H1 (cell line): ENCODE measurements around the gene ELOVL1. TPM values are rescaled to one million over a fixed set of nuclear protein-coding genes. Genes with fewer than 3 reads are reported as not detected.

Experiments
- CTCF ChIA-PET: fragments of 300-600 bp; sonication (Branson Sonifier 250); formaldehyde crosslinking; loops from one replicate; lab custom pipeline; 2021; ENCODE audit not compliant: partially characterized antibody; lab: Charles Lee
- POLR2A ChIA-PET: fragments of 300-600 bp; sonication (Branson Sonifier 250); formaldehyde crosslinking; loops from one replicate; lab custom pipeline; 2021; ENCODE audit warnings: inconsistent platforms; ENCODE audit not compliant: partially characterized antibody; lab: Charles Lee
- DNase-seq, 2 experiments: peaks; one replicate each; pipeline versions ENCODE4 v3.0.0 to v3.0.0-alpha.2; 2010 to 2022; ENCODE audit warnings: low spot score in 2 of 2, low read depth in 1 of 2, mixed read lengths in 1 of 2
- FAIRE-seq: peaks from 2 replicates; lab custom pipeline; 2011; peaks lifted over from hg19 to GRCh38; lab: Jason Lieb, UNC
- H2AFZ ChIP-seq: 2 replicates; pipeline ENCODE4 v1.8.1; 2012; ENCODE audit warnings: low read length, inconsistent platforms
- H2AK5ac ChIP-seq: 2 replicates; pipeline ENCODE4 v1.6.1; 2013; ENCODE audit warnings: low read depth, low read length
- H2BK120ac ChIP-seq: replicated peaks from 2 replicates; pipeline ENCODE3; 2013; ENCODE audit warnings: low read depth, low read length, inconsistent platforms
- H2BK12ac ChIP-seq: 2 replicates; pipeline ENCODE4 v1.6.1; 2013; ENCODE audit warnings: low read depth, low read length
- H2BK15ac ChIP-seq: 2 replicates; pipeline ENCODE4 v1.6.1; 2013; ENCODE audit warnings: low read length
- H2BK20ac ChIP-seq: 2 replicates; pipeline ENCODE4 v1.6.1; 2013; ENCODE audit warnings: low read length
- H2BK5ac ChIP-seq: 2 replicates; pipeline ENCODE4 v1.6.1; 2013; ENCODE audit warnings: low read depth, low read length
- H3K14ac ChIP-seq: 2 replicates; pipeline ENCODE4 v1.6.1; 2013; ENCODE audit warnings: inconsistent platforms; ENCODE audit not compliant: insufficient read length
- H3K18ac ChIP-seq: 2 replicates; pipeline ENCODE4 v1.6.1; 2013; ENCODE audit warnings: low read length; ENCODE audit errors: extremely low read depth
- H3K23ac ChIP-seq: 2 replicates; pipeline ENCODE4 v1.6.1; 2013; ENCODE audit warnings: inconsistent platforms; ENCODE audit not compliant: insufficient read length
- H3K23me2 ChIP-seq: 2 replicates; pipeline ENCODE4 v1.6.1; 2013; ENCODE audit warnings: low read depth, low read length
- H3K27ac ChIP-seq: 2 replicates; pipeline ENCODE4 v1.6.1; 2011; ENCODE audit warnings: low read depth, low read length, inconsistent platforms
- H3K27me3 ChIP-seq, 4 experiments: replicated peaks in 1 of 4; 1 replicate in 1 of 4; 2 replicates in 3 of 4; pipeline versions ENCODE4 v1.6.1 to v1.8.1; 2011 to 2013; ENCODE audit warnings: low read length in 3 of 4, mild to moderate bottlenecking in 3 of 4, inconsistent platforms in 2 of 4, mixed read lengths in 2 of 4, moderate library complexity in 1 of 4; ENCODE audit not compliant: control insufficient read depth in 3 of 4, insufficient read depth in 3 of 4; ENCODE audit errors: extremely low read depth in 1 of 4
- H3K36me3 ChIP-seq, 4 experiments: 2 replicates each; pipeline versions ENCODE4 v1.6.1 to v1.8.1; 2011 to 2013; ENCODE audit warnings: mild to moderate bottlenecking in 4 of 4, low read length in 3 of 4, moderate library complexity in 2 of 4, control low read depth in 1 of 4, inconsistent platforms in 1 of 4; ENCODE audit not compliant: insufficient read depth in 4 of 4, control insufficient read depth in 2 of 4
- H3K4ac ChIP-seq: replicated peaks from 2 replicates; pipeline ENCODE3; 2013; ENCODE audit warnings: low read length, low read depth, mixed read lengths, inconsistent platforms; ENCODE audit not compliant: insufficient read length
- H3K4me1 ChIP-seq, 4 experiments: replicated peaks in 1 of 4; 1 replicate in 1 of 4; 2 replicates in 3 of 4; pipeline versions ENCODE4 v1.6.1 to v1.8.1; 2011 to 2013; ENCODE audit warnings: low read length in 3 of 4, inconsistent platforms in 2 of 4, mixed read lengths in 1 of 4; ENCODE audit not compliant: insufficient read depth in 4 of 4, control insufficient read depth in 3 of 4
- H3K4me2 ChIP-seq, 2 experiments: 2 replicates each; pipeline versions ENCODE4 v1.6.1 to v1.8.1; 2011 to 2013; ENCODE audit warnings: low read depth in 2 of 2, low read length in 2 of 2, control low read depth in 1 of 2, inconsistent platforms in 1 of 2, mild to moderate bottlenecking in 1 of 2; ENCODE audit not compliant: insufficient read depth in 1 of 2
- H3K4me3 ChIP-seq, 4 experiments: fragments of 200-600, 300-600 bp in 1 of 4; sonication (generic), shearing (Covaris generic), sonication (Bioruptor Twin) in 1 of 4; 2 replicates each; pipeline versions ENCODE4 v1.5.1 to v1.8.1; 2011 to 2016; ENCODE audit warnings: low read length in 4 of 4, low read depth in 3 of 4, control low read depth in 2 of 4, inconsistent platforms in 2 of 4, mild to moderate bottlenecking in 2 of 4, mixed read lengths in 1 of 4, moderate library complexity in 1 of 4; ENCODE audit not compliant: insufficient read depth in 2 of 4; ENCODE audit errors: extremely low read depth in 1 of 4
- H3K56ac ChIP-seq: replicated peaks from 2 replicates; pipeline ENCODE3; 2013; ENCODE audit warnings: low read depth, mild to moderate bottlenecking, mixed read lengths, low read length, inconsistent platforms; ENCODE audit not compliant: insufficient read length
- H3K79me1 ChIP-seq: 2 replicates; pipeline ENCODE4 v1.6.1; 2013; ENCODE audit warnings: low read depth, low read length, control low read depth
- H3K79me2 ChIP-seq, 2 experiments: 2 replicates each; pipeline versions ENCODE4 v1.6.1 to v1.8.1; 2012 to 2013; ENCODE audit warnings: low read length in 2 of 2, mild to moderate bottlenecking in 2 of 2, inconsistent platforms in 1 of 2; ENCODE audit not compliant: insufficient read depth in 2 of 2, control insufficient read depth in 1 of 2
- H3K9ac ChIP-seq, 4 experiments: replicated peaks in 1 of 4; 1 replicate in 1 of 4; 2 replicates in 3 of 4; pipeline versions ENCODE4 v1.6.1 to v1.8.1; 2011 to 2013; ENCODE audit warnings: low read depth in 3 of 4, low read length in 3 of 4, control low read depth in 2 of 4, mild to moderate bottlenecking in 2 of 4, moderate library complexity in 2 of 4, inconsistent platforms in 1 of 4; ENCODE audit errors: extremely low read depth in 1 of 4
- H3K9me3 ChIP-seq, 2 experiments: 2 replicates each; pipeline versions ENCODE4 v1.6.1 to v1.8.1; 2012 to 2013; ENCODE audit warnings: mild to moderate bottlenecking in 2 of 2, moderate library complexity in 2 of 2, control low read depth in 1 of 2, inconsistent platforms in 1 of 2, low read depth in 1 of 2, low read length in 1 of 2, mixed read lengths in 1 of 2; ENCODE audit not compliant: insufficient read depth in 2 of 2
- H4K20me1 ChIP-seq, 2 experiments: replicated peaks in 1 of 2; 2 replicates each; pipeline versions ENCODE3 to v1.8.1; 2011 to 2013; ENCODE audit warnings: inconsistent platforms in 2 of 2, low read length in 2 of 2, mild to moderate bottlenecking in 1 of 2; ENCODE audit not compliant: insufficient read depth in 2 of 2, control insufficient read depth in 1 of 2
- H4K5ac ChIP-seq: 2 replicates; pipeline ENCODE4 v1.6.1; 2013; ENCODE audit warnings: low read length, low read depth, mixed read lengths, inconsistent platforms; ENCODE audit not compliant: insufficient read length
- H4K8ac ChIP-seq: 2 replicates; pipeline ENCODE4 v1.8.0; 2013; ENCODE audit warnings: mild to moderate bottlenecking, moderate library complexity, low read length, inconsistent platforms; ENCODE audit not compliant: insufficient read depth; ENCODE audit errors: extremely low read depth
- H4K91ac ChIP-seq: replicated peaks from 2 replicates; pipeline ENCODE3; 2013; ENCODE audit warnings: low read length, mixed read lengths, inconsistent platforms; ENCODE audit not compliant: insufficient read length
- CREB1 ChIP-seq: IDR thresholded peaks from 2 replicates; pipeline ENCODE4 v1.6.1; 2012; ENCODE audit warnings: inconsistent platforms
- EGR1 ChIP-seq: IDR thresholded peaks from 2 replicates; pipeline ENCODE4 v1.6.1; 2011; ENCODE audit warnings: low read depth, low read length, borderline replicate concordance
- EP300 ChIP-seq, 2 experiments: IDR thresholded peaks; 1 replicate in 1 of 2; 2 replicates in 1 of 2; pipeline ENCODE4 v1.6.1; 2011 to 2012; ENCODE audit warnings: low read depth in 2 of 2, low read length in 2 of 2, mild to moderate bottlenecking in 2 of 2, borderline replicate concordance in 1 of 2, inconsistent platforms in 1 of 2, moderate library complexity in 1 of 2
- EZH2 ChIP-seq: fragments of 200-600 bp; sonication (generic); IDR thresholded peaks from 2 replicates; pipeline ENCODE4 v1.7.1; 2012; ENCODE audit warnings: low read depth, mild to moderate bottlenecking, moderate library complexity, low read length, inconsistent platforms; ENCODE audit not compliant: severe bottlenecking
- FOSL1 ChIP-seq: IDR thresholded peaks from 2 replicates; pipeline ENCODE4 v1.6.1; 2011; ENCODE audit warnings: mild to moderate bottlenecking, low read depth, low read length, moderate library complexity; ENCODE audit not compliant: insufficient read depth
- GTF2F1 ChIP-seq: IDR thresholded peaks from 2 replicates; pipeline ENCODE4 v1.6.1; 2012; ENCODE audit warnings: low read depth, low read length, improper control_type of control experiment, borderline replicate concordance
- JUN ChIP-seq: IDR thresholded peaks from 2 replicates; pipeline ENCODE4 v1.6.1; 2011; ENCODE audit warnings: low read depth, mild to moderate bottlenecking, improper control_type of control experiment, low read length
- NRF1 ChIP-seq: IDR thresholded peaks from 2 replicates; pipeline ENCODE4 v1.6.1; 2011; ENCODE audit warnings: mild to moderate bottlenecking, low read depth, low read length, improper control_type of control experiment
- RAD21 ChIP-seq, 2 experiments: IDR thresholded peaks in 1 of 2; conservative IDR thresholded peaks in 1 of 2; 2 replicates each; pipeline ENCODE4 v1.6.1; 2011; ENCODE audit warnings: low read depth in 2 of 2, low read length in 2 of 2, improper control_type of control experiment in 1 of 2, inconsistent platforms in 1 of 2, mild to moderate bottlenecking in 1 of 2, moderate library complexity in 1 of 2
- RXRA ChIP-seq: IDR thresholded peaks from 2 replicates; pipeline ENCODE4 v1.6.1; 2011; ENCODE audit warnings: low read depth, mild to moderate bottlenecking, low read length, moderate library complexity; ENCODE audit not compliant: insufficient read depth
- SIN3A ChIP-seq, 2 experiments: IDR thresholded peaks in 1 of 2; conservative IDR thresholded peaks in 1 of 2; 2 replicates each; pipeline ENCODE4 v1.6.1; 2011 to 2012; ENCODE audit warnings: low read length in 2 of 2, improper control_type of control experiment in 1 of 2, low read depth in 1 of 2, mild to moderate bottlenecking in 1 of 2
- SIRT6 ChIP-seq: IDR thresholded peaks from one replicate; pipeline ENCODE4 v1.7.1; 2012; ENCODE audit warnings: low read length, inconsistent platforms
- SP1 ChIP-seq: IDR thresholded peaks from 2 replicates; pipeline ENCODE4 v1.6.1; 2011; ENCODE audit warnings: low read depth, low read length
- ZNF274 ChIP-seq: IDR thresholded peaks from 2 replicates; pipeline ENCODE4 v1.7.0; 2012; ENCODE audit warnings: low read length, borderline replicate concordance; ENCODE audit errors: extremely low read depth
- WGBS, 2 experiments: shearing (Covaris generic) in 1 of 2; methylation state at CpG; one replicate each; pipeline versions ENCODE4 v1.1.6 to v1.1.7; 2013 to 2015; ENCODE audit warnings: low lambda C conversion rate in 2 of 2, mixed read lengths in 2 of 2, inconsistent platforms in 1 of 2, low coverage in 1 of 2, missing lambda C conversion rate in 1 of 2; ENCODE audit not compliant: insufficient replicate concordance in 2 of 2, insufficient coverage in 1 of 2, insufficient read length in 1 of 2; ENCODE audit errors: extremely low coverage in 1 of 2, missing lambda C conversion rate in 1 of 2; 5-methylcytosine and 5-hydroxymethylcytosine counted together
- polyA plus RNA-seq, 7 experiments: library from polyadenylated mRNA; depleted of rRNA in 3 of 7; stranded (reverse) in 5 of 7; unstranded in 2 of 7; fragments of >200 nt in 5 of 7; fragments of 200-250 nt in 2 of 7; gene quantifications; 1 replicate in 5 of 7; 2 replicates in 1 of 7; 4 replicates in 1 of 7; pipeline versions ENCODE4 v1.2.1 to v1.2.3, GENCODE V29; 2011 to 2013; ENCODE audit warnings: missing spikeins in 2 of 7, mixed read lengths in 2 of 7
- total RNA-seq: library from RNA; stranded (reverse); fragmentation: NEBNext Ultra II Directional; extraction: Animal tissue kit (Norgen Biotek cat#: 25700); gene quantifications from 2 replicates; pipeline ENCODE4 v1.2.1, GENCODE V29; 2021

Gene ELOVL1
- total and polyA plus RNA-seq, 2 of the 8 experiments (the other 6 are each of a cell fraction or from before 2014, with no cell fraction given): 28.5 to 68.1 TPM

DNA sequence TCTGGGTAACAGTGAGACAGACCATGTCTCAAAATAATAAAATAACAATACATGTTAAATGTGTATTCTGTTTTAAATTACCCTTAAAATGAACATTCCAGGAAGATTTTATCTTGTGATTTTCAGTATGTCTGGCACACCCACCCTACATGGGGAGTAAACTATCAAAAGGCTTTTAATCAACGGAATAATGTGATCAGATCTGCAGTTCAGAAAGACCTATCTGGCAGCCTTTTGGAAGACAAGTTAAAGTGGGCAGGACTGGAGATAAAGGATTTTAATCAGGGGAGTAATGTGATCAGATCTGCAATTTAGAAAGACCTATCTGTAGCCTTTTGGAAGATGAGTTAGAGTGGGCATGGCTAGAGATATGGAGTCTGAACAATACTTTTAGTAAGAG is 11.7 kb upstream of the ELOVL1 start:
- FAIRE-seq (no peak), DNase-seq (no peak)
- H3K4me2 ChIP-seq: no peak overlapping the region
- 94% methylated on average over 1 of the region's 1 CpG; no CpG with 5 or more reads in 1 of the 2 experiments for WGBS, 2 experiments
- no peak overlapping the region for H3K18ac ChIP-seq
- H3K14ac ChIP-seq: no peak overlapping the region
- CTCF ChIA-PET: interaction anchor here (1.3 kb wide), 2 partner anchors 33 to 152 kb away, joined by 3 to 5 read pairs; no protein-coding TSS in a partner anchor
- no peaks in the 10 kb centered on the region for H3K23me2 ChIP-seq
- no peak overlapping the region for H2BK12ac ChIP-seq
- no peak overlapping the region for H2BK120ac ChIP-seq
- no peak overlapping the region for H2AK5ac ChIP-seq
- H4K5ac ChIP-seq: no peak overlapping the region
- no peak overlapping the region for H4K91ac ChIP-seq
- no peak overlapping the region for H2AFZ ChIP-seq
- H3K79me1 ChIP-seq: no peaks in the 10 kb centered on the region
- no peak overlapping the region for H4K8ac ChIP-seq
- no peaks in the 10 kb centered on the region for H3K27me3 ChIP-seq
- no peak overlapping the region for H3K23ac ChIP-seq
- no peak overlapping the region for H2BK5ac ChIP-seq
- no peaks in the 10 kb centered on the region for H3K4me1 ChIP-seq
- no peak overlapping the region for H3K4ac ChIP-seq
- H3K36me3 ChIP-seq: peaks cover 2 to 15% (median 14%) of the 10 kb centered on the region in 4 experiments; a peak in 7 of 8 replicates
- no peak overlapping the region for H2BK20ac ChIP-seq
- POLR2A ChIA-PET: interaction anchor here (0.8 to 1.7 kb wide), 3 partner anchors 9 to 19 kb away, joined by 3 to 7 read pairs (median 4); partner anchors contain the start of gene MED8
- no peak overlapping the region for H3K56ac ChIP-seq
- no peaks in the 10 kb centered on the region for H4K20me1 ChIP-seq
- no peaks in the 10 kb centered on the region for H3K79me2 ChIP-seq
- H3K9ac ChIP-seq: no peak overlapping the region
- no peak overlapping the region for H3K4me3 ChIP-seq
- no peaks in the 10 kb centered on the region for H3K9me3 ChIP-seq
- no peak overlapping the region for H2BK15ac ChIP-seq
- H3K27ac ChIP-seq: no peak overlapping the region
- no peak for TF ChIP-seq SIRT6
- TF ChIP-seq EGR1: no peak
- TF ChIP-seq RXRA: no peak
- no peak for TF ChIP-seq FOSL1
- TF ChIP-seq ZNF274: no peak
- TF ChIP-seq JUN: no peak
- TF ChIP-seq GTF2F1: no peak
- no peak for TF ChIP-seq RAD21 (IDR thresholded peaks at IDR 0.05 in 1 of 2, conservative IDR thresholded peaks at IDR 0.05 in 1 of 2; ENCODE audit: low read depth in 2 of 2, low read length in 2 of 2)
- TF ChIP-seq SP1: no peak
- TF ChIP-seq SIN3A (conservative IDR thresholded peaks at IDR 0.05 in 1 of 2, IDR thresholded peaks at IDR 0.05 in 1 of 2; ENCODE audit: low read depth in 1 of 2, low read length in 2 of 2): no peak
- no peak for TF ChIP-seq NRF1
- TF ChIP-seq CREB1: no peak
- no peak for TF ChIP-seq EZH2
- TF ChIP-seq EP300 (IDR thresholded peaks at IDR 0.05; ENCODE audit: borderline replicate concordance in 1 of 2, low read depth in 2 of 2, low read length in 2 of 2): no peak
